H54 (cell line): Measurements from ENCODE around the gene AGAP6.
"Not testable (repeated sequence)": the region's sequence is repeated elsewhere in the genome, so short reads cannot be mapped to it uniquely, and the experiment has no call there.

ENCODE experiments used
- DNase-seq: peaks from one replicate; pipeline ENCODE4 v3.0.0; 2011; ENCODE audit warnings: low spot score, mixed read lengths; ENCODE audit not compliant: insufficient read length
- FAIRE-seq: peaks from 3 replicates; lab custom pipeline; 2011; peaks lifted over from hg19 to GRCh38; lab: Jason Lieb, UNC
- POLR2A ChIP-seq: IDR thresholded peaks from 2 replicates; pipeline ENCODE4 v1.6.1; 2011; ENCODE audit warnings: low read depth, mild to moderate bottlenecking, low read length

AGAP6 gene

DNA sequence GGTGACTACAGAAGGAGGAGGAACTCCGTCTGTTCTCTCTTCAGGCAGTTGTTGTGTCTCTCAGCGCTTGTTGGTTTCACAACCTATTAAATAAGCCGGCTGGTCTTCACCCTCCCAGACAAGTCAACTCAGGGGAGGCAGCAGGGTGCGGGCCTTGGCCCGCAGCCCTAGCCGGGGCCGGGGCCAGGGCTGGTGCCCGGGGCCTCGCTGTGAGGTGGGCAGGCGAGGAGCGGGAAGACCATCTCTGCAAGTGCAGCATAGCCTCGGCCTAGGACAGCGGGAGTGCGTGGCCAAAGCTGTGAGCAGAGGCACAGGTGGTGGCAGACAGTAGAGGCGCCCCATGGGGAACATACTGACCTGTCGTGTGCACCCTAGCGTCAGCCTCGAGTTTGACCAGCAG is at the start of gene AGAP6:
Gene AGAP6, plus strand, starts transcription at position 31 of the 400 bp plus-strand sequence. Its CDS starts 310 bp downstream, at position 341.
- not testable (repeated sequence) for FAIRE-seq, DNase-seq

DNA sequence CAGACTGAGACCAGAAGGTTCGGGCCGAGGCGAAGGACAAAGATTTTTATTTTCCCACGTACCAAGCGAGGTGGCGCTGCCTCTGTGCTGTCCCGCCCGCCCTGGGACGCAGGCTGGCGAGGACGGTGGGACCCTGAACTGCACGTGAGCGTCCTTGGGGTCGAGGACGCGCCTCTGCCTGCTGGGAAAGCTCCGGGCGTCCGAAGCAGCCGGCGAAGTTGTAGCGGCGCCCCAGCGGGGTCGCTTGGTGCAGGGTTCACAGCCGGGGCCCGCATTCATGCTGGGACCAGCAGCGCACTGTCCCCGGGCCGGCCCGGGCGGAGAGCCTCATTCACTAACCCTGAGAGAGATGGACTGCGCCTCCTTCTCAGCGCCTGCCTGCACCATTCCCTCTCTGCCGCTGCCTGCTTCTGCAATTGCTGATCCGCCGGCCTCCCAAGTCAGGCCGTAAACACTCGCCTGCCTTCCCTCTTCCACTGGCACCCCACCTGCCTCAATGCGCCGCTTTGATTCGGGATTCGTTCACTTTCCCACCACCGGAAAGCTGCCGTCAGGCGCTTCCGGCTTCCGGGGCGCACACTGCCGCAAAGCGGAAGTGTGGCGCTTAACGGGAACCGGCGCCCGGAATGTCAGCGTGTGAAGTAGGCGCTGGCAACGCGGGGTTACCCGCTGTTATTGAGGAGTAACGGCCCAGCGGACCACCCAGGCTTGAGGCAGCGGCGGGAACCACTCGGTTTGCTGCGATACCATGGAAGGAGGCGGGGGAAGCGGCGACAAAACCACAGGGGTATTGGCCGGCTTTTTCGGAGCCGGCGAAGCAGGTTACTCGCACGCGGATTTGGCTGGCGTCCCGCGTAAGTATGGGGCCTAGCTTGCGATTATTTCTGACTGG is 46.5 kb upstream of the AGAP6 start, which contains the start of the genes PARG and TIMM23B:
Gene PARG, minus strand, starts transcription at position 581 of the 892 bp plus-strand sequence. Its CDS starts 302 bp downstream, at position 279.
Gene TIMM23B, plus strand, starts transcription at position 607 of the 892 bp plus-strand sequence. Its CDS starts 142 bp downstream, at position 749.
- peak; percentile 62 for TF ChIP-seq POLR2A
- DNase-seq (peak; percentile 1), FAIRE-seq (peak; percentile 41)

DNA sequence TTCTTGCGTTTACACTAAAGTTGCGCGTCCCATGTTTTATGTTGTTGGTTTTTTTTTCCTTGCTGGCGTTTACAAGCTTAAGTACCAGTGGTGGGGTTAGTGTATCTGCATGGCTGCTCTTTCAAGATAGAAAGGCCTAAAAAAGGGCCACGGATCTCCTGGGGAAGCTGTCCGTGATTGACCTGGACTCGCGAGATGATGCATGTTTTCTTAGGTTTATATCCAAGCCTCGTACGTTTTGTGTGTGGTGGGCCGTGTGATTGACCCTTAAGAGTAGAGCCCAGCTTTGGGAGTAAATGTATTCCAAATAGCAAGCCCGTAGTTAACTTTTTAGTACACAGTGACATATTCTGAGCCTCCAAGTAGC is 45.9 kb upstream of the AGAP6 start:
- FAIRE-seq, DNase-seq: not testable (repeated sequence)

DNA sequence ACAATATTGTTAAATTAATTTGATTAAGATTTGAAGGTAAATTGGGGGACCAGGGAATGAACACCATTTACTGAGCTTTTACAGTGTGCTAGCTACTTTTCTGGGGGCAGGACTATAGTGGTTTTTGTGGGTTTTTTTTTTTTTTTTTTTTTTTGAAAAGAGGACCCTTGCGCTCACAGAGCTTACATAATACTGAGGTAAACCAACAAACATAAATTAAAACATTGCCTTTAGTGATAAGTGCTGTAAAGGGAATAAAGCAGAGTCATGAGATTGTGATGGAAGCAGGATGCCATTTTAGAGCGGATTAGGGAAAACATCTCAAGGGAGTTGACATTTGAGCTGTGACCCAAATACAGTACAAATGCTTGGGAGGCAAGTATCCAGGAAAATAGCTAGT is 44.6 kb upstream of the AGAP6 start:
- DNase-seq, FAIRE-seq: not testable (repeated sequence)

DNA sequence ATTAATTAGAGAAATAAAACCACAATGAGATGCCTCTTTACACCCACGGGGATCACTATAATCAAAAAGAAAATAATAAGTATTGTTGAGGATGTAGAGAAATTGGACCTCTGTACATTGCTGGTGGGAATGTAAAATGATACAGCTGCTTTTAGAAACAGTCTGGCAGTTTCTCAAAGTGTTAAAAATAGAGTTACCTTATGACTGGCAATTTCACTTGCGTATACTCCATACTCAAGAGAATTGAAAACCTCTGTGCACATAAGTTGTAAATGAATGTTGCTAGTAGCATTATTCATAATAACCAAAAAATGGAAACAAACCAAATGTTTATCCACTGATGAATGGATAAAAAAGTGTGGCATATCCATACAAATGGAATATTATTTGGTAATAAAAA is 40.1 kb upstream of the AGAP6 start:
- not testable (repeated sequence) for FAIRE-seq, DNase-seq

DNA sequence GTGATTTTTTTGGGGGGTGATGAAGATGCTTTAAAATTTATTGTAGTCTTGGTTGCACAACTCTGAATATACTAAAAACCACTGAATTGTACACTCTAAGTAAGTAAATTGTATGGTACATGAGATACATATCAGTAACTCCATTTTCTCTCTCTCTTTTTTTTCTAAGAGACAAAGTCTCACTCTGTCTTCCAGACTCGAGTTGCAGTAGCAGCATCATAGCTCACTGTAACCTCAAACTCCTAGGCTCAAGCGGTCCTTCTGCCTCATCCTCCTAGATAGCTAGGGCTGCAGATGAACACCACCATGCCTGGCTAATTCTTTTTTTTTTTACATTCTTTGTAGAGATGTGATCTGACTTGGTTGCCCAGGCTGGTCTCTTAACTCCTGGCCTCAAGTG is 39.5 kb upstream of the AGAP6 start:
- FAIRE-seq, DNase-seq: not testable (repeated sequence)

DNA sequence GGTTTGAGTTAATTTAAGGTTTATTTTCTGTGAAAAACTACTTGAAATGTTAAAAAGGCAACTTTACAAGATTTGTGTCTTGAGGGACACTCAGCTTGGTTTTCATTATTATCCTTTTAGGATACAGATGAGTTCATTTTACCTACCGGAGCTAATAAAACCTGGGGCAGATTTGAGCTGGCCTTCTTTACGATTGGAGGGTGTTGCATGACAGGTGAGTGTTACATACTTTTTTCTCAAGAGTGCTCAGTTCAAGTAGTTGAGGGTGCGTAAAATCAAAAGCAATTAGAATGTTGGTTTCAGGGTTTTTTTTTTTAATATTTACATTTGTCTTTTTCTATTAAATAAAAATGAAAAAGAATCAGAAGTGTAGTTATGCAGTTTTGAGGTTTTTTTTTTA is 36.2 kb upstream of the AGAP6 start:
- not testable (repeated sequence) for DNase-seq, FAIRE-seq

DNA sequence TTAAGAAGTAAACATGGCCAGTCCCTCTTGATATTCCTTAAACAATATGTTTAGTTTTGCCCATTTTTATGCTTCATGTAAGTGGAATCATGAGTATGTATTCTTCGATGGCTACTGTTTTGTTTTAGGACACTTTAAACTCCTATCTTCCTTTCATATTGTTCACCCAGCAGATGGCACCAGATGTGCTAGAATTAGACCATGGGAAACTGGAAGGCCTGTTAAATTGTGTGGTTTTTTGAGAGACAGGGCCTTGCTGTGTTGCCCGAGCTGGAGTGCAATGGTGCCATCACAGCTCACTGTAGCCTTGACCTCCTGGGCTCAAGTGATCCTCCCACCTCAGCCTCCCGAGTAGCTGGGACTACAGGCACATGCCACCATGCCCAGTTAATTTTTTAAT is 35.1 kb upstream of the AGAP6 start:
- DNase-seq: not testable (repeated sequence)
- peak; percentile 78 for FAIRE-seq

DNA sequence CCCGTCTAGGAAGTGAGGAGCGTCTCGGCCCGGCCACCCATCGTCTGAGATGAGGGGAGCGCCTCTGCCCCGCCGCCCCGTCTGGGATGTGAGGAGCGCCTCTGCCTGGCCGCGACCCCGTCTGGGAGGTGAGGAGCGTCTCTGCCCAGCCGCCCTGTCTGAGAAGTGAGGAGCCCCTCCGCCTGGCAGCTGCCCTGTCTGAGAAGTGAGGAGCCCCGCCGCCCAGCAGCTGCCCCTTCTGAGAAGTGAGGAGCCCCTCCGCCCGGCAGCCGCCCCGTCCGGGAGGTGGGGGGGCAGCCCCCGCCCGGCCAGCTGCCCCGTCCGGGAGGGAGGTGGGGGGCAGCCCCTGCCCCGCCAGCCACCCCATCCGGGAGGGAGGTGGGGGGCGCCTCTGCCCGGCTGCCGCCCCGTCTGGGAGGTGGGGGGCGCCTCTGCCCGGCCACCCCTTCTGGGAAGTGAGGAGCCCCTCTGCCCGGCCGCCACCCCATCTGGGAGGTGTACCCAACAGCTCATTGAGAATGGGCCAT is 17.8 kb upstream of the AGAP6 start:
- not testable (repeated sequence) for FAIRE-seq, DNase-seq

DNA sequence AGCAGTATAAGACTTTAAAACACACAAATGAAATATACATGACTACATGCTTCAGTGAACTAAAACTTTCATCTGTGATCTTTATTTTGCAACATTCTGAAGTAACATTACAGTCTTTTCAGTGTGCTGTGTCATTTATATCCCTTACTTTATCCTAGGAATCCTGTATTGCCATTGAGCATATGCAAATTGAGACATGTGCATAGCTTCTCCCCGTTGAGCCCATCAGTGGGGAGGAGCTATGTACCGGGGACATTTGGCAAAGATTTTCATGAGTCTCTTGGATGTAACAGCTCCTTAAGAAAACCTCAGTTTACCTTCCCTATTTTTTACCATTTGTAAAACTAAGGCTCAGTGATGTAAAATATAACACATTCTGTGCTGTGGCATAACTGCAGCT is 16.7 kb upstream of the AGAP6 start:
- not testable (repeated sequence) for FAIRE-seq, DNase-seq

DNA sequence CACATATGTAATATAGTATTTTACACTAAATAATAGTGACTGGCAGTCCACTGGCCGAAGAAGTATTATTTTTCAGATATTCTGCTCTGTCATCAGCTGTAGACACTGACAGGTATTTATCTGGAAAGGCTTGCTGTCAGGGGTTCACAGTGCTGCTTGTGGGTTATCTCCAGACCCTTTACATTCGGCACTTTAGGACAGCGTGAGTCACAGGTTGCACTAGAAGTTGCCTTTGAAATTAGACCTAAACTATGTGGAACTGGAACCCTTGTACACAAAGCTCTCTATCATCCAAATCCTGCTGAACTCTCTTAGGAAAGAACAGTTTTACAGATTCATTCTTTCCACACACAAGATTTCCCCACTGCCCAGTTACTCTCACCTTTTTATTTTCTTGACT is 16.1 kb upstream of the AGAP6 start:
- DNase-seq, FAIRE-seq: not testable (repeated sequence)

DNA sequence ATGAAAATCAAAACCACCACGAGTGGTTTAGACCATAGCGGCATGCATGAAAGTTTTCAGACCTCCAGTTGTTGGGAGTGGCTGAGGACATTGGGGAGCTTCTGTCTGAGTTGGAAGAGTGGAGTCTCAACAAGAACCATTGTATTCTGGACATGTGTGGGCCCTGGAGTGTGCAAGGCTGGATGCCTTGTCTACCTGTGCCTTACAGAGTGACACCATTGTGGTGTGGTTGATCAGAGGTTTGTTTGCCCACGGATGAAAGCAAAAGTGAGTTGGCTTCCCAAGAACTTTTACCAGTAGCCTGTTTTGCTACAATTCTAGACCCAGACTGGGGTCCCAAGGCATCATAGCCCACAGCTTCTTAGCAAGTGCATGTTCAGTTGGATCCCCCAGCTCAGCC is 10.4 kb upstream of the AGAP6 start:
- not testable (repeated sequence) for FAIRE-seq, DNase-seq

DNA sequence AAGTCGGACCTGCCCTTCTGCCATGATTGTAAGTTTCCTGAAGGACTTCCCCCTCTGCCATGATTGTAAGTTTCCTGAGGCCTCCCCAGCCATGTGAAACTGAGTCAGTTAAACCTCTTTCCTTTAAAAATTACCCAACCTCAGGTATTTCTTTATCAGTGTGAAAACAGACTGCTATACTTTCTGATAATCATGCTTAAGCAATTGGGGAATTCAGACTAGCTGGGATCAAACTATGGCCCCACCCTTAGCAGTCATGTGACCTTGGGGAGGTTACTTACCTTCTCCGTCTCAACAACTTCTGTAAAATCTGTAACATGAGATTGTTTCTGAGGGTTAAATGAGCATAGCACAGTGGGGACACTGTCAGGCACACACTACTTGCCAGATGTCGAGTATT is 999 bp upstream of the AGAP6 start:
- FAIRE-seq, DNase-seq: not testable (repeated sequence)

DNA sequence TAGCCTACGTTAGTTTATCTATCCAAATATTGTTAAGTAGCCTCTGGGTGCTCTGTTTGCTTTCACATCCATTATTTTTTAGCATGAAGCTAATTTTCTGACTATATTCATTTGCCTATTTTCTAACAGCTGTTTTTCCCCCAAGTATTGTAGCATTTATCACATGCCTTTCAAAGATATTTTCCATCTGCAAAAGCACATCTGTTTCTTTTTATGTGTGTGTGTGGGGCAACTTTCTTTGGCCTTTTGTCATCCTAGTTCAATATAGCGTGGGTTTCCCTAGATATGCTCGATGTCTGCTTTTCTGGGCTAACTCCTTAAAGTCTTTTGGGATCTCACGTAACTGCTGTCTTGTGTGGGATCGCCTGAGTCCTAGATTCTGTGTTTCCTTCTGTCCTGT is 7.1 kb downstream of the AGAP6 start:
- not testable (repeated sequence) for FAIRE-seq, DNase-seq

DNA sequence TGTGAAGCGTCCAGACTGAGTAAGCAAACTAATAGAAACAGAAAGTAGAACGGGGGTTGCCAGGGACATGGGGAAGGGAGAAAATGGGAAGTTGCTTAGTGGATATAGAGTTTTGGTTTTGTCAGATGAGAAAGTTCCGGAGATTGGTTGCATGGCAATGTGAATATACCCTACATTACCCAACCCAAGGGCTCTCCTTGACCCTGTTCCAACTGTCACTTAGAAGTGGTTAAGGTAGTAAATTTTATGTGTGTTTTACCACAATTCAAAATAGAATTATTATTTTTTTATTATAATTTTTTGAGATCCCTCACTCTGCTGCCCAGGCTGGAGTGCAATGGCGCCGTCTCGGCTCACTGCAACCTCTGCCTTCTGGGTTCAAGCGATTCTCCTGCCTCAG is 25.8 kb downstream of the AGAP6 start:
- FAIRE-seq: not testable (repeated sequence)

DNA sequence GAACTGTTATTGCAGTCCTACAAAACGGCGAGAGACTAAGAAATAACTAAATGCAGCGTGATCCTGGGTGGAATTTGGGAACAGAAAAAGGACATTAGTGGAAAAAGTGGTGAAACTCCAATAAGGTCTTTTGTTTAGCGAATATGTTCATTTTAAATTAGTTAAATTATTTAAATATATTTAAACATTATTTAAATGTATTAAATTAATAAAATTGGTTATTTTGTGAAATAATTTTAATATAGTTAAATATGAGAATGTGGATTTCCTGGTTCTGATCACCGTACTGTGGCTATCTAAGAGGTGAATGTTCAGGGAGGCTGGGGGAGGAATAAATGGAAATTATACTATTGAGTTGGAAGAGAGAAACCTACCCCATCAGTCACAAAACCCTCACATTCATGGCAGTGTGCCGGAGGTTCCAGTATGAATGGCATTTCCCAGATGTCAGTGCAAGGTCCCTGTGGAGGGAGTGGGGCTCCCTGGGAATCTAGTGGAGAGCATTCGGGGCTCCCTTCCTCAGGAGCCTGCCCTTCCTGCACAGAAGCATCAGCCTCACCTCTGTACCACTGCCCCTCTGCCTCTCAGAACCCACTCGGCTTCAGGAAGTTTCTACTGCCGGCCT is 27.5 kb downstream of the AGAP6 start:
- not testable (repeated sequence) for FAIRE-seq, DNase-seq

More for the DNA sequence above, 25.8 kb downstream of the AGAP6 start:
- DNase-seq: not testable (repeated sequence)

DNA sequence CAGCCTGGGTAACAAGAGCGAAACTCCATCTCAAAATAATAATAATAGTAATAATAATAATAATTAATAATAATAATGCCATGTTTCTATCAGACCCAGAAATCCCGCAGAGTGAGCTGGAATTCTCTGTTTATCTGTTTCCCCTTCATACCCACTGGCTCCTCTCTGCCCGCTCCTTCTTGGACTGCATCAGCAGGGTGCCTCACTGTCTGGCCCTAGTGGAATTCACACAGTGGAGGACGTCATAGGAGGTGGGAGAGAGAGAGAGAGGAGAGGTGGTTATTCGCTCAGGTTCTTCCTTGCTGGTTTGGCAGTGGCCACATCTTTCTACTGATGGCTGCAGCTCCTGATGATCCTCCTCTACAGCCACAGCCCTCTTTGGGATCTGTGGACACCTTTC is 28.7 kb downstream of the AGAP6 start:
- DNase-seq, FAIRE-seq: not testable (repeated sequence)

DNA sequence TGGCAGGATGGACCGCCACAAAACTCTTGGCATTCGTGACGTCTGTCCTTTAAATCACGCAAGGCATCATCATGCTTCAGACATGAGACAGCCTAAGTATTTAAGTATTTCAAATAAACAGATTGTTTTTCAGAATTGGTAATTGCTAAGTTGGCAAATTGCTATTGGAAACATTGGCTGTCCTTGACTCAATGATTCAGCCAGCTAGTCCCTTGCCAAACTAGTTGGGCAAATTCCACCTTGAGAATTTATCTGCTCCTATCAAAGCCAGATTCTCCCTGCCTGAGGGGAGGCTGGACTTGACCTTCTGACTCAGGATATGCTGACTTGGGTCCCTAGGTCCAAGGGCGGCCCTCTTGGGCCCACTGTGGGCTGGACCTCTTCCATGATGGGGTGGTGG is 29.4 kb downstream of the AGAP6 start:
- DNase-seq, FAIRE-seq: not testable (repeated sequence)

DNA sequence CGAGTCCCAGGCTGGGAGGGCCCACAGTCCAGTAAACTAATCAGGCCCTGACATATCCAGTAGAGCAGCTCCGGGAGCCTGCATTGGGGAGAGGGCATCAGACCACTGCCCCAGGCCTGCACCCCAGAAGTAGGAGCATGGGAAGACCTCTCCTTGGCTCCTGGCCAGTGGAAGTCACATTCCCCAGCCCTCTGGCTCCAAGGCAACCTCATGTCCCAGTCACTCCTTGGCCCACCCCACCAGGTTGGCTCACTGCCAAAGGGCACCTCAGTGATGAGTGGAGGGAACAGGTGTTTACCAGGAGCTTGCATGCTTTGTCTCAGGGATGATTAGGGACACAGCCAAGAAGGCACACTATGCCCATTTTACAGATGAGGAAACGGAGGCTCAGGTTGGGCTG is 31.1 kb downstream of the AGAP6 start:
- not testable (repeated sequence) for DNase-seq, FAIRE-seq

DNA sequence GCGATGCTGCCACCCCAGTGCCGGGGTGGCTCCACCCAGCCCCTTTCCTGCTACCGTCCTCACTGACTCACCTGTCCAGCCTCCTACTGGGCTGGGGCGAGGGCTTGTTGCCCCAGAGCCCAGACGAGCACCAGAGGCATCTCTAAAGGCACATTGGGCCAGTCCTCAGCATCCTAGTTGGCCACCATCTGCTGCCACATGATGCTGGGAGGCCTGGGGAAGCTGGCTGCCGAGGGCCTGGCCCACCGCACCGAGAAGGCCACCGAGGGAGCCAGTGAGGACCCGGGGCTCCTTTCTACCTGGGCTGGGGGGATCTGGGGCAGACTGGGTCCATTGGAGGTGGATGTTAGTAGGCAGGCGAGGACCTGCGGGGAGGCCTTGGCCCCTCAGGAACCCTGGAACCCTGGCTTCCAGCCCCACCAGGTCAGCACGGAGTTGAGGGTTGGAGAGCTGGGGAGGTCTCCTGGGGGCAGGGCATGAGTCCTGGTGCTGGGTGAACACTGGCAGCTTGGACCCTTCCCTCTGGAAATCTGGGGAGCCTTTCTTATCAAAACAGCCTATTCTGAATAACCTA is 32.3 kb downstream of the AGAP6 start:
- DNase-seq, FAIRE-seq: not testable (repeated sequence)
